ENCODE measurements around the gene CD82.

- TF ChIP-seq CTCF (IDR thresholded peaks at IDR 0.05), result no peak
- no peak for TF ChIP-seq POLR2A (IDR thresholded peaks at IDR 0.05)
Observed at GRCh38 chr11:44531636-44532035, 33.8 kb upstream of the CD82 start.
